Esophagus (tissue), 2 donors: ENCODE results near the gene TSPAN11. TPM values are rescaled to one million over a fixed set of nuclear protein-coding genes. Genes with fewer than 3 reads are reported as not detected.

Experiments used
- H3K27ac ChIP-seq, 2 donors: one replicate each; pipeline ENCODE4 v1.5.1; 2013; ENCODE audit warnings: low read depth in 2 of 2, mild to moderate bottlenecking in 2 of 2, inconsistent platforms in 1 of 2, low read length in 1 of 2, moderate library complexity in 1 of 2
- H3K27me3 ChIP-seq, 2 donors: one replicate each; pipeline ENCODE4 v1.6.1; 2013; ENCODE audit warnings: low read length in 2 of 2, control low read depth in 1 of 2, mild to moderate bottlenecking in 1 of 2; ENCODE audit not compliant: insufficient read depth in 2 of 2, control insufficient read depth in 1 of 2
- H3K36me3 ChIP-seq, 2 donors: one replicate each; pipeline ENCODE4 v1.6.1; 2013; ENCODE audit warnings: low read length in 1 of 2; ENCODE audit not compliant: control insufficient read depth in 2 of 2, insufficient read depth in 2 of 2
- H3K4me1 ChIP-seq, 2 donors: one replicate each; pipeline ENCODE4 v1.6.1; 2013; ENCODE audit warnings: low read length in 1 of 2; ENCODE audit not compliant: control insufficient read depth in 2 of 2, insufficient read depth in 2 of 2
- H3K4me3 ChIP-seq, 2 donors: one replicate each; pipeline ENCODE4 v1.5.1; 2013; ENCODE audit warnings: low read length in 2 of 2, mild to moderate bottlenecking in 2 of 2, low read depth in 1 of 2, moderate library complexity in 1 of 2
- H3K9me3 ChIP-seq, 2 donors: one replicate each; pipeline ENCODE4 v1.6.1; 2013; ENCODE audit warnings: mild to moderate bottlenecking in 2 of 2, low read depth in 1 of 2, low read length in 1 of 2, moderate library complexity in 1 of 2; ENCODE audit not compliant: control insufficient read depth in 2 of 2, insufficient read depth in 1 of 2
- WGBS, 2 donors: extraction: QIAGEN DNeasy Blood & Tissue Kit; methylation state at CpG; one replicate each; pipeline ENCODE4 v1.1.7; 2013; 5-methylcytosine and 5-hydroxymethylcytosine counted together
- polyA plus RNA-seq, 2 donors: library from polyadenylated mRNA; stranded (reverse); fragments of 200-250 nt; gene quantifications; one replicate each; pipeline ENCODE4 v1.2.3, GENCODE V29; 2013
- donor health status: healthy with polysubstance abuse.
- donor health status: Bipolar disorder and iron deficiency.

TSPAN11 gene
- polyA plus RNA-seq, 2 donors, result 0.29 to 0.42 TPM

- no peaks in the 10 kb centered on the region for H3K27me3 ChIP-seq
- H3K9me3 ChIP-seq, result no peaks in the 10 kb centered on the region
- WGBS, 2 donors, result 82 to 89% methylated on average over 11 of the region's 11 CpGs
- no peak overlapping the region for H3K4me3 ChIP-seq
- H3K36me3 ChIP-seq, result no peaks in the 10 kb centered on the region
- peaks cover 0 to 4% of the 10 kb centered on the region in 2 donors for H3K4me1 ChIP-seq
- H3K27ac ChIP-seq, result no peak overlapping the region
These were observed 39.1 kb downstream of the TSPAN11 start for GRCh38 chr12:30965613-30965985.

- WGBS, 2 donors, result 81 to 86% methylated on average over 3 of the region's 3 CpGs
- Histone ChIP-seq H3K27me3 (no peaks in the 10 kb centered on the region), H3K9me3 (no peaks in the 10 kb centered on the region), H3K4me3 (no peak overlapping the region), H3K36me3 (no peaks in the 10 kb centered on the region), H3K27ac (no peak overlapping the region), H3K4me1 (peaks cover 0 to 5% of the 10 kb centered on the region in 2 donors)
These were observed 40.5 kb downstream of the TSPAN11 start for GRCh38 chr12:30967026-30967425.

GRCh38 chr12:30968211-30968610 lies 41.7 kb downstream of the TSPAN11 start:
- WGBS, 2 donors, result 75 to 79% methylated on average over 5 of the region's 5 CpGs
- no peaks in the 10 kb centered on the region for H3K27me3 ChIP-seq
- peaks cover 0 to 5% of the 10 kb centered on the region in 2 donors for H3K4me1 ChIP-seq
- H3K4me3 ChIP-seq, result no peak overlapping the region
- H3K9me3 ChIP-seq, result no peaks in the 10 kb centered on the region
- H3K36me3 ChIP-seq, result no peaks in the 10 kb centered on the region
- H3K27ac ChIP-seq, result no peak overlapping the region

- Histone ChIP-seq H3K9me3 (no peaks in the 10 kb centered on the region), H3K4me3 (no peak overlapping the region), H3K36me3 (no peaks in the 10 kb centered on the region), H3K27me3 (no peaks in the 10 kb centered on the region), H3K4me1 (peaks cover 0 to 5% of the 10 kb centered on the region in 2 donors), H3K27ac (no peak overlapping the region)
- WGBS, 2 donors, result 89 to 93% methylated on average over 3 of the region's 3 CpGs
These were observed 42.5 kb downstream of the TSPAN11 start for GRCh38 chr12:30969006-30969405.

- H3K36me3 ChIP-seq, result no peaks in the 10 kb centered on the region
- 76 to 79% methylated on average over 5 of the region's 5 CpGs for WGBS, 2 donors
- no peaks in the 10 kb centered on the region for H3K27me3 ChIP-seq
- H3K4me3 ChIP-seq, result no peak overlapping the region
- no peaks in the 10 kb centered on the region for H3K9me3 ChIP-seq
- H3K4me1 ChIP-seq, result peaks cover 0 to 5% of the 10 kb centered on the region in 2 donors
- no peak overlapping the region for H3K27ac ChIP-seq
These were observed 43.3 kb downstream of the TSPAN11 start for GRCh38 chr12:30969606-30970395.

GRCh38 chr12:30970559-30971197 lies 44.1 kb downstream of the TSPAN11 start:
- H3K4me1 ChIP-seq, result peaks cover 0 to 5% of the 10 kb centered on the region in 2 donors
- H3K27me3 ChIP-seq, result no peaks in the 10 kb centered on the region
- no peaks in the 10 kb centered on the region for H3K9me3 ChIP-seq
- no peaks in the 10 kb centered on the region for H3K36me3 ChIP-seq
- WGBS, 2 donors, result 20 to 22% methylated on average over 7 of the region's 7 CpGs
- no peak overlapping the region for H3K27ac ChIP-seq
- H3K4me3 ChIP-seq, result no peak overlapping the region

- Histone ChIP-seq H3K4me3 (no peak overlapping the region), H3K27ac (no peak overlapping the region), H3K4me1 (peaks cover 0 to 5% of the 10 kb centered on the region in 2 donors), H3K36me3 (no peaks in the 10 kb centered on the region), H3K9me3 (no peaks in the 10 kb centered on the region), H3K27me3 (no peaks in the 10 kb centered on the region)
- WGBS, 2 donors, result 81 to 89% methylated on average over 6 of the region's 6 CpGs
These were observed 45.5 kb downstream of the TSPAN11 start for GRCh38 chr12:30972035-30972434.

GRCh38 chr12:30973175-30973574 lies 46.6 kb downstream of the TSPAN11 start:
- H3K4me1 ChIP-seq, result peaks cover 0 to 5% of the 10 kb centered on the region in 2 donors
- no peak overlapping the region for H3K27ac ChIP-seq
- H3K27me3 ChIP-seq, result no peaks in the 10 kb centered on the region
- no peaks in the 10 kb centered on the region for H3K36me3 ChIP-seq
- 56 to 64% methylated on average over 6 of the region's 6 CpGs for whole genome bisulfite sequencing, 2 donors
- H3K9me3 ChIP-seq, result no peaks in the 10 kb centered on the region
- no peak overlapping the region for H3K4me3 ChIP-seq

- no peaks in the 10 kb centered on the region for H3K27me3 ChIP-seq
- H3K36me3 ChIP-seq, result no peaks in the 10 kb centered on the region
- WGBS, 2 donors, result 84 to 87% methylated on average over 5 of the region's 5 CpGs
- H3K4me1 ChIP-seq, result peaks cover 0 to 5% of the 10 kb centered on the region in 2 donors
- no peak overlapping the region for H3K27ac ChIP-seq
- no peaks in the 10 kb centered on the region for H3K9me3 ChIP-seq
- H3K4me3 ChIP-seq, result no peak overlapping the region
These were observed 47.3 kb downstream of the TSPAN11 start for GRCh38 chr12:30973830-30974229.
